ENCODE measurements around the gene TMC4. TPM values are rescaled to one million over a fixed set of nuclear protein-coding genes. Genes with fewer than 3 reads are reported as not detected.

The TMC4 gene
- polyA plus RNA-seq, 3 donors = 1.5 to 2.5 (median 2.1) TPM

DNA sequence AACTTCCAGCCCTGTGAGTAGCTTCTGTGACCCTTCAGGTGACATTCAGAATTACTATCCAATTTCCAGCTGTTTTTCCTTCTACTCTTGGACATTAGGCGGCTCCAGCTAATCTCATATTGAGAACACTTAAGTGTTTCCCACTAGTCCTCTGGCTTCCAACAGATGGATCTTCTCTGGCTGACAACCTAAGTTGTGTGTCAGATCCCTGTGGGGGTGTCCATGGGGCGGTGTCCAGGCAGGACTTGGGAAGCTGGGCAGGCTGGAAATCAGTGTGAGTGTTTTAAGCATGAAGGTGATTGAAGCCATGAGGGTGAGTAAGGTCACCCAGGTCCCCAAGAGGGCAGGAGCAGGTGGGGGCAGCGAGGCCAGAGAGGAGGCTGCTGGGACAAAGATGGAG, 25.3 kb downstream of the TMC4 start:
- no peaks in the 10 kb centered on the region for H3K9me3 ChIP-seq (replicated peaks in 1 of 2; ENCODE audit: control insufficient read depth in 1 of 2, insufficient read depth in 1 of 2, low read length in 2 of 2)
- H3K4me3 ChIP-seq (replicated peaks in 1 of 3; ENCODE audit: low read depth in 2 of 3, low read length in 3 of 3) = no peak overlapping the region
- 86% methylated on average over 1 of the region's 3 CpGs for WGBS (ENCODE audit: insufficient coverage)
- H3K36me3 Mint-ChIP-seq = peaks cover 87 to 98% of the 10 kb centered on the region in 2 donors
- H3K4me2 ChIP-seq (replicated peaks; ENCODE audit: extremely low read depth, low read length, poor library complexity, severe bottlenecking) = no peak overlapping the region
- H3K4me1 Mint-ChIP-seq = no peaks in the 10 kb centered on the region
- H3K4me1 ChIP-seq (ENCODE audit: control insufficient read depth in 1 of 2, insufficient read depth in 2 of 2, low read length in 2 of 2) = no peaks in the 10 kb centered on the region
- no peak overlapping the region for H3K4me3 Mint-ChIP-seq
- intact Hi-C loops (cut with micrococcal nuclease) = no loop called here
- no peak for DNase-seq
- no peaks in the 10 kb centered on the region for H3K9me3 Mint-ChIP-seq
- H2AFZ ChIP-seq (ENCODE audit: insufficient read depth, low read depth, low read length, poor library complexity, severe bottlenecking) = no peak overlapping the region
- peaks cover 82% of the 10 kb centered on the region for H4K20me1 ChIP-seq (ENCODE audit: insufficient read depth, low read length)
- peaks cover 0 to 2% (median 0%) of the 10 kb centered on the region in 3 donors for H3K27me3 Mint-ChIP-seq (ENCODE audit: low read depth in 3 of 3)
- H3K9ac ChIP-seq (ENCODE audit: insufficient read depth, low read length, poor library complexity, severe bottlenecking) = no peak overlapping the region
- no peaks in the 10 kb centered on the region for H3K27me3 ChIP-seq (ENCODE audit: control insufficient read depth in 2 of 2, insufficient read depth in 2 of 2, low read length in 2 of 2)
- H3K27ac ChIP-seq (ENCODE audit: low read depth in 1 of 2, low read length in 2 of 2) = no peak overlapping the region
- TF ChIP-seq, protein P1, sequence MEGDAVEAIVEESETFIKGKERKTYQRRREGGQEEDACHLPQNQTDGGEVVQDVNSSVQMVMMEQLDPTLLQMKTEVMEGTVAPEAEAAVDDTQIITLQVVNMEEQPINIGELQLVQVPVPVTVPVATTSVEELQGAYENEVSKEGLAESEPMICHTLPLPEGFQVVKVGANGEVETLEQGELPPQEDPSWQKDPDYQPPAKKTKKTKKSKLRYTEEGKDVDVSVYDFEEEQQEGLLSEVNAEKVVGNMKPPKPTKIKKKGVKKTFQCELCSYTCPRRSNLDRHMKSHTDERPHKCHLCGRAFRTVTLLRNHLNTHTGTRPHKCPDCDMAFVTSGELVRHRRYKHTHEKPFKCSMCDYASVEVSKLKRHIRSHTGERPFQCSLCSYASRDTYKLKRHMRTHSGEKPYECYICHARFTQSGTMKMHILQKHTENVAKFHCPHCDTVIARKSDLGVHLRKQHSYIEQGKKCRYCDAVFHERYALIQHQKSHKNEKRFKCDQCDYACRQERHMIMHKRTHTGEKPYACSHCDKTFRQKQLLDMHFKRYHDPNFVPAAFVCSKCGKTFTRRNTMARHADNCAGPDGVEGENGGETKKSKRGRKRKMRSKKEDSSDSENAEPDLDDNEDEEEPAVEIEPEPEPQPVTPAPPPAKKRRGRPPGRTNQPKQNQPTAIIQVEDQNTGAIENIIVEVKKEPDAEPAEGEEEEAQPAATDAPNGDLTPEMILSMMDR (IDR thresholded peaks at IDR 0.05) = no peak
- peaks cover 93 to 99% of the 10 kb centered on the region in 2 donors for H3K36me3 ChIP-seq (replicated peaks in 1 of 2; ENCODE audit: control insufficient read depth in 1 of 2, insufficient read depth in 2 of 2, low read length in 2 of 2)
- peak overlapping the region in 2 of 7 donors; percentile 6 to 9 for H3K27ac Mint-ChIP-seq
- peaks cover 8% of the 10 kb centered on the region for H3K79me2 ChIP-seq (ENCODE audit: insufficient read depth, low read length)

DNA sequence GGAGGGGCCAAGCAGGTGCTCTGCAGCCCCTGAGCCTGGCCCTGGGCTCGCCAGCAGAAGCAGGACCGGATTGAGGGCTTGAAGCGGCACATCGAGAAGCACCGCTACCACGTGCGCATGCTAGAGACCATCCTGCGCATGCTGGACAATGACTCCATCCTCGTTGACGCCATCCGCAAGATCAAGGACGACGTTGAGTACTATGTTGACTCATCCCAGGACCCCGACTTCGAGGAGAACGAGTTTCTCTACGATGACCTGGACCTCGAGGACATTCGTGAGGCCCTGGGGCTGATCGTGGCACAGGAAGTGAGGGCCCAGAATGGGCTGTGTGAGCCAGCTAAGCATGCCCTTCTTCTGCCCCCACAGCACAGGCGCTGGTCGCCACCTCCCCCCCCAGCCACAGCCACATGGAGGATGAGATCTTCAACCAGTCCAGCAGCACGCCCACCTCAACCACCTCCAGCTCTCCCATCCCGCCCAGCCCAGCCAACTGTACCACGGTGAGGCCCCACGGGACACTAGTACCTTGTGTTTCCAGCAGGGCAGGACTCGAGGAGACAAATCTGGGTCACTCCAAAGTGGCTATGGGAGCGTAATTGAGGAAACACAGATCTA, 27.3 kb downstream of the TMC4 start:
- no peak overlapping the region for H2AFZ ChIP-seq (ENCODE audit: insufficient read depth, low read depth, low read length, poor library complexity, severe bottlenecking)
- H3K4me3 ChIP-seq (replicated peaks in 1 of 3; ENCODE audit: low read depth in 2 of 3, low read length in 3 of 3) = no peak overlapping the region
- no peaks in the 10 kb centered on the region for H3K27me3 ChIP-seq (ENCODE audit: control insufficient read depth in 2 of 2, insufficient read depth in 2 of 2, low read length in 2 of 2)
- TF ChIP-seq, protein P1 (IDR thresholded peaks at IDR 0.05) = no peak
- H3K4me1 ChIP-seq (ENCODE audit: control insufficient read depth in 1 of 2, insufficient read depth in 2 of 2, low read length in 2 of 2) = no peaks in the 10 kb centered on the region
- intact Hi-C loops (cut with micrococcal nuclease) = no loop called here
- H3K27ac ChIP-seq (ENCODE audit: low read depth in 1 of 2, low read length in 2 of 2) = no peak overlapping the region
- DNase-seq = no peak
- H3K36me3 ChIP-seq (replicated peaks in 1 of 2; ENCODE audit: control insufficient read depth in 1 of 2, insufficient read depth in 2 of 2, low read length in 2 of 2) = peaks cover 94 to 99% of the 10 kb centered on the region in 2 donors
- Mint-ChIP-seq H3K4me3 (no peak overlapping the region), H3K4me1 (peaks cover 4% of the 10 kb centered on the region), H3K9me3 (no peaks in the 10 kb centered on the region), H3K27ac (no peak overlapping the region), H3K36me3 (peaks cover 83 to 94% of the 10 kb centered on the region in 2 donors), H3K27me3 (ENCODE audit: low read depth in 3 of 3) (no peaks in the 10 kb centered on the region)
- 93% methylated on average over 26 of the region's 28 CpGs for WGBS (ENCODE audit: insufficient coverage)
- H3K79me2 ChIP-seq (ENCODE audit: insufficient read depth, low read length) = peaks cover 28% of the 10 kb centered on the region
- no peak overlapping the region for H3K9ac ChIP-seq (ENCODE audit: insufficient read depth, low read length, poor library complexity, severe bottlenecking)
- H4K20me1 ChIP-seq (ENCODE audit: insufficient read depth, low read length) = peaks cover 87% of the 10 kb centered on the region
- no peaks in the 10 kb centered on the region for H3K9me3 ChIP-seq (replicated peaks in 1 of 2; ENCODE audit: control insufficient read depth in 1 of 2, insufficient read depth in 1 of 2, low read length in 2 of 2)
- no peak overlapping the region for H3K4me2 ChIP-seq (replicated peaks; ENCODE audit: extremely low read depth, low read length, poor library complexity, severe bottlenecking)

All from CD14-positive monocyte (primary cell).